Chondrocyte (in vitro differentiated cells): ENCODE data around the gene CYTH3. TPM values are rescaled to one million over a fixed set of nuclear protein-coding genes. Genes with fewer than 3 reads are reported as not detected.

Experiments
- DNase-seq: peaks from one replicate; pipeline ENCODE4 v3.0.0; 2021; ENCODE audit warnings: mixed read lengths, low spot score
- H3K27ac Mint-ChIP-seq: one replicate; pipeline ENCODE4 v1.8.0; 2021; ENCODE audit warnings: mild to moderate bottlenecking, moderate library complexity, mixed read lengths; ENCODE audit not compliant: unreplicated experiment
- H3K27me3 Mint-ChIP-seq: 2 replicates; pipeline ENCODE4 v1.8.0; 2021; ENCODE audit warnings: low read depth, mixed read lengths
- H3K36me3 Mint-ChIP-seq: 2 replicates; pipeline ENCODE4 v1.8.0; 2021; ENCODE audit warnings: low read depth, mixed read lengths
- H3K4me1 Mint-ChIP-seq: 2 replicates; pipeline ENCODE4 v1.8.0; 2021; ENCODE audit warnings: low read depth, mild to moderate bottlenecking, mixed read lengths
- H3K4me3 Mint-ChIP-seq: one replicate; pipeline ENCODE4 v1.8.0; 2021; ENCODE audit warnings: mild to moderate bottlenecking, moderate library complexity, mixed read lengths; ENCODE audit not compliant: unreplicated experiment
- H3K9me3 Mint-ChIP-seq: 2 replicates; pipeline ENCODE4 v1.8.0; 2021; ENCODE audit warnings: low read depth, mixed read lengths
- CTCF ChIP-seq: fragments of 200-600 bp; sonication (generic); IDR thresholded peaks from 2 replicates; pipeline ENCODE4 v1.5.0; 2021; ENCODE audit warnings: antibody characterized with exemption, mild to moderate bottlenecking, moderate library complexity
- total RNA-seq: library from RNA; stranded (reverse); gene quantifications from 3 replicates; pipeline ENCODE4 v1.2.1, GENCODE V29; 2021

CYTH3 gene
- total RNA-seq, 1 donor from 2014 or later, result 58.4 TPM

DNA sequence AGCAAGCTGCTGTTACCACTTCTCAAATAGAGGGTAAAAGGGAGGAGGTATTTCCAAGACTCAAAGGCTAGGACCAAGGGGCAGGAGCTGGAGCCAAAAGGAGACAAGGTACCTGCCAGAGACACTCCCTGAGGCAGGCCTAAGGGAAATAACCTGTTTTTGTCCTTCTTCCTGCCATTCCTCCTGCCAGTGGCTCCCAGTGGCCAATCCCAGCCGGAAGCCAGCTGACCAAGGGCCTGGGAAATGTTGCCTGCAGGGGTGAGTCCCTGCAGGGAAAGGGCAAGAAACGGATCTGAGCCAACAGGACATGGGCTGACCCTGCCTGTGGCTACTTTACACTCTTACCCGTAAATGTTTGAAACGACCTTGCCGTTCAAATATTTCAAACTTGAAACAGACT lies 3.5 kb downstream of the CYTH3 start:
- Mint-ChIP-seq H3K27ac (peak overlapping the region; percentile 43), H3K36me3 (peaks cover 3% of the 10 kb centered on the region), H3K4me1 (peaks cover 69% of the 10 kb centered on the region), H3K27me3 (no peaks in the 10 kb centered on the region), H3K9me3 (no peaks in the 10 kb centered on the region), H3K4me3 (peak overlapping the region; percentile 51)
- no peak for DNase-seq
- no peak for TF ChIP-seq CTCF

- H3K4me3 Mint-ChIP-seq, result no peak overlapping the region
- H3K4me1 Mint-ChIP-seq, result peaks cover 66% of the 10 kb centered on the region
- peaks cover 3% of the 10 kb centered on the region for H3K36me3 Mint-ChIP-seq
- H3K27ac Mint-ChIP-seq, result no peak overlapping the region
- TF ChIP-seq CTCF, result no peak
- DNase-seq, result no peak
- H3K9me3 Mint-ChIP-seq, result no peaks in the 10 kb centered on the region
- no peaks in the 10 kb centered on the region for H3K27me3 Mint-ChIP-seq
These were observed 4.2 kb downstream of the CYTH3 start for GRCh38 chr7:6268023-6268900.

- H3K27me3 Mint-ChIP-seq, result no peaks in the 10 kb centered on the region
- DNase-seq, result no peak
- peaks cover 3% of the 10 kb centered on the region for H3K36me3 Mint-ChIP-seq
- peaks cover 74% of the 10 kb centered on the region for H3K4me1 Mint-ChIP-seq
- TF ChIP-seq CTCF, result no peak
- no peak overlapping the region for H3K4me3 Mint-ChIP-seq
- no peaks in the 10 kb centered on the region for H3K9me3 Mint-ChIP-seq
- H3K27ac Mint-ChIP-seq, result no peak overlapping the region
These were observed 5.7 kb downstream of the CYTH3 start for GRCh38 chr7:6266699-6267098.

GRCh38 chr7:6262221-6262620 lies 10.2 kb downstream of the CYTH3 start:
- peaks cover 3% of the 10 kb centered on the region for H3K36me3 Mint-ChIP-seq
- H3K27me3 Mint-ChIP-seq, result no peaks in the 10 kb centered on the region
- H3K27ac Mint-ChIP-seq, result peak overlapping the region; percentile 94
- H3K4me1 Mint-ChIP-seq, result peaks cover 80% of the 10 kb centered on the region
- TF ChIP-seq CTCF, result no peak
- H3K9me3 Mint-ChIP-seq, result no peaks in the 10 kb centered on the region
- no peak for DNase-seq
- no peak overlapping the region for H3K4me3 Mint-ChIP-seq

DNA sequence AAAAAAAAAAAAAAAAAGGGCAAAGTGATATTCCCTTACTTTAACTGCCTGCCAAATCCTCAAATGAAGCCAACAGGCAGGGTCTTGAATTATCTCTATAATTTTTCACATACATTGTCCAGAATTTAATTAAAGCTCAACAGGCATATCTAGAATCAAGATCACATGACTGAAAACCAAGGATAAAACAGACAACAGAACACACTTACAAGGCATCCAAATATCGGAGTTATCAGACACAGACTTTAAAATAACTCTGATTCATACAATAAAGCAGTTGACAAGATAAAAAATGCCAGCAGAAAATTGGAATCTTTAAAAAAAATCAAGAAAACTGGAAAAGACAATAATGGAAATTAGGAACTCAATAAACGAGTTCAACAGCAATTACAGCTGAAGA lies 10.7 kb downstream of the CYTH3 start:
- H3K27ac Mint-ChIP-seq, result peak overlapping the region; percentile 94
- H3K27me3 Mint-ChIP-seq, result no peaks in the 10 kb centered on the region
- no peaks in the 10 kb centered on the region for H3K9me3 Mint-ChIP-seq
- peaks cover 3% of the 10 kb centered on the region for H3K36me3 Mint-ChIP-seq
- no peak for TF ChIP-seq CTCF
- H3K4me3 Mint-ChIP-seq, result no peak overlapping the region
- peaks cover 81% of the 10 kb centered on the region for H3K4me1 Mint-ChIP-seq
- DNase-seq, result no peak
